PFSK-1 (cell line): ENCODE measurements around the gene CD22.

ENCODE experiments used
- POLR2AphosphoS5 ChIP-seq: IDR thresholded peaks from 2 replicates; pipeline ENCODE4 v1.6.1; 2012; ENCODE audit warnings: low read depth, mild to moderate bottlenecking, control low read depth, low read length, moderate library complexity
- TF ChIP-seq, protein P1 (sequence below), 2 experiments: IDR thresholded peaks; 2 replicates each; pipeline versions ENCODE4 v1.6.1 to v1.8.0; 2011 to 2012; ENCODE audit warnings: low read depth in 2 of 2, low read length in 2 of 2, control low read depth in 1 of 2, inconsistent platforms in 1 of 2, mild to moderate bottlenecking in 1 of 2, moderate library complexity in 1 of 2; ENCODE audit not compliant: insufficient read depth in 1 of 2

GRCh38 chr19:35308910-35309309, 20.1 kb upstream of the CD22 start:
- no peak for TF ChIP-seq POLR2AphosphoS5
- TF ChIP-seq, protein P1, sequence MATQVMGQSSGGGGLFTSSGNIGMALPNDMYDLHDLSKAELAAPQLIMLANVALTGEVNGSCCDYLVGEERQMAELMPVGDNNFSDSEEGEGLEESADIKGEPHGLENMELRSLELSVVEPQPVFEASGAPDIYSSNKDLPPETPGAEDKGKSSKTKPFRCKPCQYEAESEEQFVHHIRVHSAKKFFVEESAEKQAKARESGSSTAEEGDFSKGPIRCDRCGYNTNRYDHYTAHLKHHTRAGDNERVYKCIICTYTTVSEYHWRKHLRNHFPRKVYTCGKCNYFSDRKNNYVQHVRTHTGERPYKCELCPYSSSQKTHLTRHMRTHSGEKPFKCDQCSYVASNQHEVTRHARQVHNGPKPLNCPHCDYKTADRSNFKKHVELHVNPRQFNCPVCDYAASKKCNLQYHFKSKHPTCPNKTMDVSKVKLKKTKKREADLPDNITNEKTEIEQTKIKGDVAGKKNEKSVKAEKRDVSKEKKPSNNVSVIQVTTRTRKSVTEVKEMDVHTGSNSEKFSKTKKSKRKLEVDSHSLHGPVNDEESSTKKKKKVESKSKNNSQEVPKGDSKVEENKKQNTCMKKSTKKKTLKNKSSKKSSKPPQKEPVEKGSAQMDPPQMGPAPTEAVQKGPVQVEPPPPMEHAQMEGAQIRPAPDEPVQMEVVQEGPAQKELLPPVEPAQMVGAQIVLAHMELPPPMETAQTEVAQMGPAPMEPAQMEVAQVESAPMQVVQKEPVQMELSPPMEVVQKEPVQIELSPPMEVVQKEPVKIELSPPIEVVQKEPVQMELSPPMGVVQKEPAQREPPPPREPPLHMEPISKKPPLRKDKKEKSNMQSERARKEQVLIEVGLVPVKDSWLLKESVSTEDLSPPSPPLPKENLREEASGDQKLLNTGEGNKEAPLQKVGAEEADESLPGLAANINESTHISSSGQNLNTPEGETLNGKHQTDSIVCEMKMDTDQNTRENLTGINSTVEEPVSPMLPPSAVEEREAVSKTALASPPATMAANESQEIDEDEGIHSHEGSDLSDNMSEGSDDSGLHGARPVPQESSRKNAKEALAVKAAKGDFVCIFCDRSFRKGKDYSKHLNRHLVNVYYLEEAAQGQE (IDR thresholded peaks at IDR 0.05; ENCODE audit: insufficient read depth in 1 of 2, low read depth in 2 of 2, low read length in 2 of 2), result no peak
